Hepatocyte (in vitro differentiated cells): Measurements from ENCODE around the gene OIT3.

ENCODE experiments used
- CTCF ChIP-seq: fragments of 200-600 bp; sonication (generic); IDR thresholded peaks from 2 replicates; pipeline ENCODE4 v1.5.1; 2016; ENCODE audit warnings: antibody characterized with exemption, mild to moderate bottlenecking; ENCODE audit not compliant: poor library complexity
- EZH2 ChIP-seq: fragments of 200-600 bp; sonication (generic); IDR thresholded peaks from 2 replicates; pipeline ENCODE4 v1.6.1; 2016; ENCODE audit warnings: antibody characterized with exemption, mild to moderate bottlenecking, borderline replicate concordance
- EZH2phosphoT487 ChIP-seq: fragments of 200-600 bp; sonication (generic); IDR thresholded peaks from one replicate; pipeline ENCODE4 v1.6.1; 2018; ENCODE audit warnings: antibody characterized with exemption, mild to moderate bottlenecking, low read depth, moderate library complexity; ENCODE audit not compliant: unreplicated experiment, severe bottlenecking

GRCh38 chr10:72875250-72876055 is 18.1 kb upstream of the OIT3 start:
- TF ChIP-seq CTCF = peak; percentile 63
- TF ChIP-seq EZH2phosphoT487 = no peak
- no peak for TF ChIP-seq EZH2
